MCF 10A (cell line): ENCODE measurements around the gene NPC1. TPM values are rescaled to one million over a fixed set of nuclear protein-coding genes. Genes with fewer than 3 reads are reported as not detected.

Experiments
- BruUV-seq: library from RNA; stranded (reverse); fragments of 400-500 nt; replicated peaks from 2 replicates; lab custom pipeline; 2021; lab: Mats Ljungman, UMichigan
- CTCF ChIA-PET: fragments of 300-600 bp; sonication (Branson Sonifier 250); formaldehyde crosslinking; extraction: SDS; loops from one replicate; lab custom pipeline; 2021; ENCODE audit warnings: antibody characterized with exemption, inconsistent platforms; lab: Yijun Ruan, JAX
- POLR2A ChIA-PET: fragments of 300-600, 350-650 bp; sonication (Branson Sonifier 250); formaldehyde crosslinking; extraction: SDS; loops from one replicate; lab custom pipeline; 2020; ENCODE audit warnings: antibody characterized with exemption, inconsistent platforms; lab: Yijun Ruan, JAX
- DNase-seq: peaks from one replicate; pipeline ENCODE4 v3.0.0-alpha.2; 2018; ENCODE audit not compliant: unreplicated experiment
- H3K27ac Mint-ChIP-seq: one replicate; pipeline ENCODE4 v1.8.0; 2022; ENCODE audit warnings: mild to moderate bottlenecking, low read depth, mixed read lengths; ENCODE audit not compliant: unreplicated experiment
- H3K27me3 Mint-ChIP-seq: one replicate; pipeline ENCODE4 v1.8.0; 2022; ENCODE audit warnings: mixed read lengths; ENCODE audit not compliant: insufficient read depth, unreplicated experiment
- H3K36me3 Mint-ChIP-seq: one replicate; pipeline ENCODE4 v1.8.0; 2022; ENCODE audit warnings: mild to moderate bottlenecking, moderate library complexity, mixed read lengths; ENCODE audit not compliant: insufficient read depth, unreplicated experiment
- H3K4me1 Mint-ChIP-seq: one replicate; pipeline ENCODE4 v1.8.0; 2022; ENCODE audit warnings: mixed read lengths; ENCODE audit not compliant: insufficient read depth, unreplicated experiment
- H3K4me3 Mint-ChIP-seq: one replicate; pipeline ENCODE4 v1.8.0; 2022; ENCODE audit warnings: mild to moderate bottlenecking, moderate library complexity, mixed read lengths; ENCODE audit not compliant: unreplicated experiment
- H3K9me3 Mint-ChIP-seq: one replicate; pipeline ENCODE4 v1.8.0; 2022; ENCODE audit warnings: mixed read lengths; ENCODE audit not compliant: unreplicated experiment
- intact Hi-C: fragments of 100-400 bp; cut with micrococcal nuclease; formaldehyde crosslinking; loops from 2 replicates; pipeline ENCODE4 v1.14.1; 2022
- total RNA-seq: library from RNA; stranded (reverse); gene quantifications from 2 replicates; pipeline ENCODE4 v1.2.3, GENCODE V29; 2022
- TF ChIP-seq, protein P1 (sequence below): fragments of 200-600 bp; IDR thresholded peaks from one replicate; pipeline ENCODE4 v1.8.0; 2022; ENCODE audit warnings: antibody characterized with exemption, mild to moderate bottlenecking; ENCODE audit not compliant: unreplicated experiment

Gene NPC1
- total RNA-seq, 1 experiment from 2014 or later = 60.4 TPM

DNA sequence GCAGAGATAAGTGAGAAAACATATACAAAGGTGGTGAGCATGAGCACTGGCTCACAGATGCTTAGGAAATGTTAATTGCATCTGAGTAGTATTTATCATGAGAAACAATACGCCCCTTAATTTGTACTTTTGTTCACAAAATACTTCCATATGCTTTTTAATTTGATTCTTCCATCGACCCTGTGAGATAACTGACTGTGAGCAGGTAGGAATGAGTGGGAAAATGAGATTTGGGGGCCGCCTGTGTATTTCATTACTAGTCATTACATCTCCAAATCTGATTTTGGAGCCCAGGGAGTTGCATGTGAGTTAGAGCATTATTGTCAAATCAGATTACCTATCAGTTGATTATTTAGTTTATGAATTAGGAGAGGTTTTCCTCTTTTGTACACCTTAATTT, 36.7 kb upstream of the NPC1 start:
- no peak for DNase-seq
- ChIA-PET CTCF (interaction anchor here (0.7 to 12.6 kb wide), 11 partner anchors 9 to 532 kb away, joined by 3 to 211 read pairs (median 3); no protein-coding TSS in a partner anchor), POLR2A (interaction anchor here (2.8 kb wide), 1 partner anchor 79 kb away, joined by 23 read pairs; no protein-coding TSS in a partner anchor)
- Mint-ChIP-seq H3K36me3 (no peaks in the 10 kb centered on the region), H3K4me3 (no peak overlapping the region), H3K9me3 (no peaks in the 10 kb centered on the region), H3K27me3 (peaks cover 12% of the 10 kb centered on the region), H3K4me1 (peaks cover 19% of the 10 kb centered on the region), H3K27ac (no peak overlapping the region)
- intact Hi-C loops = loop anchor here (5.0 kb wide), 1 partner anchor 494 kb away; no protein-coding TSS in a partner anchor
- TF ChIP-seq, protein P1, sequence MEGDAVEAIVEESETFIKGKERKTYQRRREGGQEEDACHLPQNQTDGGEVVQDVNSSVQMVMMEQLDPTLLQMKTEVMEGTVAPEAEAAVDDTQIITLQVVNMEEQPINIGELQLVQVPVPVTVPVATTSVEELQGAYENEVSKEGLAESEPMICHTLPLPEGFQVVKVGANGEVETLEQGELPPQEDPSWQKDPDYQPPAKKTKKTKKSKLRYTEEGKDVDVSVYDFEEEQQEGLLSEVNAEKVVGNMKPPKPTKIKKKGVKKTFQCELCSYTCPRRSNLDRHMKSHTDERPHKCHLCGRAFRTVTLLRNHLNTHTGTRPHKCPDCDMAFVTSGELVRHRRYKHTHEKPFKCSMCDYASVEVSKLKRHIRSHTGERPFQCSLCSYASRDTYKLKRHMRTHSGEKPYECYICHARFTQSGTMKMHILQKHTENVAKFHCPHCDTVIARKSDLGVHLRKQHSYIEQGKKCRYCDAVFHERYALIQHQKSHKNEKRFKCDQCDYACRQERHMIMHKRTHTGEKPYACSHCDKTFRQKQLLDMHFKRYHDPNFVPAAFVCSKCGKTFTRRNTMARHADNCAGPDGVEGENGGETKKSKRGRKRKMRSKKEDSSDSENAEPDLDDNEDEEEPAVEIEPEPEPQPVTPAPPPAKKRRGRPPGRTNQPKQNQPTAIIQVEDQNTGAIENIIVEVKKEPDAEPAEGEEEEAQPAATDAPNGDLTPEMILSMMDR = no peak
- no TSS peak for BruUV-seq

DNA sequence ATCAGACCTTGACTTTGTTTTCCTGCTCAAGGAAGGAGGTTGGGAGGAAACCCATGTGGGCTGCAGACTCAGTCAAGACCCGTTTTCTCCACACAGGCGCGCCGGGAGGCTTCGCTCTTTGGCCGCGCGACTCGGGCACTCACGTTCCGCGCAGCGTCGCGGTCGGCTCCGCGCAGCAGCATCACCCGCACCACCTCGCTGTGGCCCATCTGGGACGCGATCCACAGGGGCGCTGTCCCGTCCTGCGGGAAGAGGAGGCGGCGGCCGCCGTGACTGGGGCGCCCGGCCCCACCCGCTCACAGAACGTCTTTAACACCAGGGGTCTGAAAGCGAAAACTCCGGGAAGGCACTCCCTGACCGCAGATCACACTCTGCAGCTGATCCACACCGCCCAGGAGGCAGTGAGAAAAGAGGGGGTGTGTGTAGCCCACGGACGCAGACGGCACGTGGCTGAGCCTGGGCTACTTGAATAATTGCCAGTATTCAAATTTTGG, 33.1 kb upstream of the NPC1 start:
- Mint-ChIP-seq H3K4me3 (no peak overlapping the region), H3K4me1 (peaks cover 6% of the 10 kb centered on the region), H3K27me3 (peaks cover 12% of the 10 kb centered on the region), H3K36me3 (no peaks in the 10 kb centered on the region), H3K27ac (no peak overlapping the region), H3K9me3 (no peaks in the 10 kb centered on the region)
- TF ChIP-seq, protein P1 = no peak
- DNase-seq = no peak
- POLR2A ChIA-PET = no interaction called here
- CTCF ChIA-PET = interaction anchor here (12.6 kb wide), 1 partner anchor 83 kb away, joined by 211 read pairs; no protein-coding TSS in a partner anchor
- intact Hi-C loops = no loop called here
- no TSS peak for BruUV-seq

DNA sequence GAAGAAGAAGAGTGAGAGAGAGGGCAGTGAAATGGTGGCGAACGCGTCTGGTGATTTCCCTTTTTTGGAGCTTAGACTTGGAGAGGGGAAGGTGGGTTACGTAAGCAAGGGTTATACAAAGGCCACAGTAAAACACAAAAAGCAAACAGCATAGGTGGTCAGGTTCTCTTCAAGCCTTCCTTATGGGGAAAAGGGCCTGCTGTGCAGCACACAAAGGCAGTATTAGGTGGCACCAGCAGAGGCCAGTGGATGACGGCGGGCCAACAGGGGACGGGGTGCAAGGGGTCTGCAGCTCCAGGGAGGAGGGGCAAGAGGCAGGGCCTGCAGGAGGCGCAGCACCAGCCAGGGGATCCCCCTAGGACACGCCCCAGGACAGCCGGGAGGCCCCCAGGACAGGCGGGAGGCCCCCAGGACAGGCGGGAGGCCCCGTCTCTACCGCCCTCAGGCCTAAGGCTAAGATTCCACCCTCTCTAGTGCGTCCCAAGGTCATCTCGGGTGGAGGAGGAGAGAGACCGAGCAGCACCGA, 32.6 kb upstream of the NPC1 start:
- peaks cover 12% of the 10 kb centered on the region for H3K27me3 Mint-ChIP-seq
- H3K4me1 Mint-ChIP-seq = peaks cover 6% of the 10 kb centered on the region
- no peak overlapping the region for H3K4me3 Mint-ChIP-seq
- ChIA-PET CTCF (interaction anchor here (12.6 kb wide), 1 partner anchor 84 kb away, joined by 211 read pairs; no protein-coding TSS in a partner anchor), POLR2A (interaction anchor here (0.6 to 0.7 kb wide), 3 partner anchors 10 to 28 kb away, joined by 3 read pairs; no protein-coding TSS in a partner anchor)
- intact Hi-C loops = no loop called here
- BruUV-seq = no TSS peak
- TF ChIP-seq, protein P1 = no peak
- no peaks in the 10 kb centered on the region for H3K36me3 Mint-ChIP-seq
- no peak for DNase-seq
- no peaks in the 10 kb centered on the region for H3K9me3 Mint-ChIP-seq
- H3K27ac Mint-ChIP-seq = no peak overlapping the region

DNA sequence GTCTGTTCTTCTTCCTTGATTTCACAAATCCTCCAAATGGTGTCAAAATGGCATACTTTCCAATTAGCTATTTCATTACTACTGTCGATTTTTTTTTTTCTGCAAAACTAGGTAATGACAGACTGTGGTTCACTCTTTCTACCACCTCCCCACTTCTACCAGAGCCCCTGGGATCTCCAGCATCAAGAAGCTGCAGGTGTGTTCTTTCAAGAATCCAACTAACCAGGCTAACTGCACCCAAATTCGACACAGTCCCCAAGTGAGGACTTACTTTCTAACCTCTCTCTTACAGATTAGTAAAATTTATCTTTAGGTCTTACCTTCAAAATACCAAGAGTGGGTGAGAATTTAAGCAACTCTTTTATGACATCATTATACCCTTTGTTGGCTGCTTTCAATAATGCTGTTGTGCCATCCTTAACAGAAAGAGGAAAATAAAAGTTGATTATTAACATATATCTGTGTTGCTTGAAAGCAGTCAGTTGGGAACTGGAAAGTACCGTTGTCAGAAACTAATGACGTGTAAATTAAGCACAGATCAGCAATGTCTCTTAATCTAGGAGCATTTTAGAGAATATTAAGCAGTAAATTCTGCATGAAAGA, 31.2 kb upstream of the NPC1 start:
- Mint-ChIP-seq H3K4me3 (no peak overlapping the region), H3K9me3 (no peaks in the 10 kb centered on the region), H3K36me3 (no peaks in the 10 kb centered on the region), H3K27ac (no peak overlapping the region), H3K4me1 (peaks cover 6% of the 10 kb centered on the region), H3K27me3 (peaks cover 12% of the 10 kb centered on the region)
- ChIA-PET CTCF (interaction anchor here (0.9 to 12.6 kb wide), 4 partner anchors 8 to 195 kb away, joined by 3 to 211 read pairs (median 3); no protein-coding TSS in a partner anchor), POLR2A (no interaction called here)
- intact Hi-C loops = no loop called here
- DNase-seq = no peak
- TF ChIP-seq, protein P1 = no peak
- BruUV-seq = no TSS peak
